ENCODE results near the gene CENPC.

The CENPC gene, protein sequence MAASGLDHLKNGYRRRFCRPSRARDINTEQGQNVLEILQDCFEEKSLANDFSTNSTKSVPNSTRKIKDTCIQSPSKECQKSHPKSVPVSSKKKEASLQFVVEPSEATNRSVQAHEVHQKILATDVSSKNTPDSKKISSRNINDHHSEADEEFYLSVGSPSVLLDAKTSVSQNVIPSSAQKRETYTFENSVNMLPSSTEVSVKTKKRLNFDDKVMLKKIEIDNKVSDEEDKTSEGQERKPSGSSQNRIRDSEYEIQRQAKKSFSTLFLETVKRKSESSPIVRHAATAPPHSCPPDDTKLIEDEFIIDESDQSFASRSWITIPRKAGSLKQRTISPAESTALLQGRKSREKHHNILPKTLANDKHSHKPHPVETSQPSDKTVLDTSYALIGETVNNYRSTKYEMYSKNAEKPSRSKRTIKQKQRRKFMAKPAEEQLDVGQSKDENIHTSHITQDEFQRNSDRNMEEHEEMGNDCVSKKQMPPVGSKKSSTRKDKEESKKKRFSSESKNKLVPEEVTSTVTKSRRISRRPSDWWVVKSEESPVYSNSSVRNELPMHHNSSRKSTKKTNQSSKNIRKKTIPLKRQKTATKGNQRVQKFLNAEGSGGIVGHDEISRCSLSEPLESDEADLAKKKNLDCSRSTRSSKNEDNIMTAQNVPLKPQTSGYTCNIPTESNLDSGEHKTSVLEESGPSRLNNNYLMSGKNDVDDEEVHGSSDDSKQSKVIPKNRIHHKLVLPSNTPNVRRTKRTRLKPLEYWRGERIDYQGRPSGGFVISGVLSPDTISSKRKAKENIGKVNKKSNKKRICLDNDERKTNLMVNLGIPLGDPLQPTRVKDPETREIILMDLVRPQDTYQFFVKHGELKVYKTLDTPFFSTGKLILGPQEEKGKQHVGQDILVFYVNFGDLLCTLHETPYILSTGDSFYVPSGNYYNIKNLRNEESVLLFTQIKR

DNA sequence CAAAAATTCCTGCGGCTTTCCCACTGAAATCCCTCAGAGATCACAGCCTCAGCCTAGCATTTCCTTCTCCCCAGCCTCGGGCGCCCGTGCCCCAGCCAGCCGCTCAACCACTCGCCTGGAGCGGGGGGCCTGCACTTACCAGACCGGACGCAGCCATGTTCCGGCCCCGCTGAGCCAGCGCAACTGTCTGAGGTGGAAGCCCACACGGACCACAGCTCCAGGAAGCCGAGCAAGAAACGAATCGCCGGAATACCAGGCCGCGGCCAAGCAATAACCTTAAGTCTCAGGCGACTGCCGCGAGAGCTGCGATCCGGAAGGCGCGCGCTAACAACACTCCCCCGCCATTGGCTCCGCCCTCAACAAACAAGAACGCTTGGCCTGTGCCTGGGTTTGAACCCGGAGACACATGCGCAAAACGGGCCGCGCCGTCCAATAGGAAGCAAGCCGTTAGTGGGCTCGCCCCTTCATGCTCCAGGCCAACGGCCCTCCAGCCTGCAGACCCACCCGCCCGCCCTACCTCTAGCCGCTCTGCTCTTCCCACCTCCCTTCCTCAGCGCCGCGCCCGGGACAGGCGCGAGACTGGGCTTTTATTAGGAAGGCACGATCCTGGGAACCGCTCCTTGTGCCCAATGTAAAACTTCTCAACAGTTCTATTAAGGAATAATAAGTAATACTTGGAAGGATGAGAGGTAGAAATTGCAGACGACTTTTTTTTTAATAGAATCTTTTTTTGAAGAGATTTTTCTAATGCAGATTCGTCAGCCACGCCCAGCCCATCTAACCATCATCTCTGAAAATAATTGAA is at the start of gene CENPC:
Gene CENPC, minus strand, starts transcription at position 305 of the 805 bp plus-strand sequence. Its CDS starts 148 bp downstream, at position 157.
- Histone ChIP-seq H3K4me3 (ENCODE audit: low read length) (peak within 1 kb of the TSS; percentile 93), H3K4me1 (ENCODE audit: low read length) (peaks cover 9% of the 10 kb centered on the region), H3K9ac (ENCODE audit: low read length) (peak within 1 kb of the TSS; percentile 87), H3K79me2 (ENCODE audit: low read length) (peaks cover 41% of the 10 kb centered on the region), H3K27ac (ENCODE audit: low read length) (peak within 1 kb of the TSS; percentile 81), H3K9me2 (replicated peaks; ENCODE audit: insufficient read depth, low read length) (no peaks in the 10 kb centered on the region), H3K4me2 (ENCODE audit: low read depth, low read length) (peak within 1 kb of the TSS; percentile 63), H4K20me1 (ENCODE audit: insufficient read depth, low read length) (no peaks in the 10 kb centered on the region), H3K36me3 (replicated peaks; ENCODE audit: insufficient read depth, low read length) (no peaks in the 10 kb centered on the region; the same call in none of the 2 replicates), H3K9me3 (replicated peaks; ENCODE audit: insufficient read depth, low read length) (no peaks in the 10 kb centered on the region), H3F3A (ENCODE audit: insufficient read depth, low read length) (peaks cover 12% of the 10 kb centered on the region), H2AFZ (ENCODE audit: low read length) (peak within 1 kb of the TSS; percentile 81), H3K27me3 (replicated peaks; ENCODE audit: insufficient read depth, low read length) (no peaks in the 10 kb centered on the region)
- TF ChIP-seq EZH2 (optimal IDR thresholded peaks at IDR 0.05; ENCODE audit: low read depth, low read length), result no peak
- no peak for TF ChIP-seq EZH2phosphoT487 (IDR thresholded peaks at IDR 0.05; ENCODE audit: low read length)
- TF ChIP-seq, protein P1, sequence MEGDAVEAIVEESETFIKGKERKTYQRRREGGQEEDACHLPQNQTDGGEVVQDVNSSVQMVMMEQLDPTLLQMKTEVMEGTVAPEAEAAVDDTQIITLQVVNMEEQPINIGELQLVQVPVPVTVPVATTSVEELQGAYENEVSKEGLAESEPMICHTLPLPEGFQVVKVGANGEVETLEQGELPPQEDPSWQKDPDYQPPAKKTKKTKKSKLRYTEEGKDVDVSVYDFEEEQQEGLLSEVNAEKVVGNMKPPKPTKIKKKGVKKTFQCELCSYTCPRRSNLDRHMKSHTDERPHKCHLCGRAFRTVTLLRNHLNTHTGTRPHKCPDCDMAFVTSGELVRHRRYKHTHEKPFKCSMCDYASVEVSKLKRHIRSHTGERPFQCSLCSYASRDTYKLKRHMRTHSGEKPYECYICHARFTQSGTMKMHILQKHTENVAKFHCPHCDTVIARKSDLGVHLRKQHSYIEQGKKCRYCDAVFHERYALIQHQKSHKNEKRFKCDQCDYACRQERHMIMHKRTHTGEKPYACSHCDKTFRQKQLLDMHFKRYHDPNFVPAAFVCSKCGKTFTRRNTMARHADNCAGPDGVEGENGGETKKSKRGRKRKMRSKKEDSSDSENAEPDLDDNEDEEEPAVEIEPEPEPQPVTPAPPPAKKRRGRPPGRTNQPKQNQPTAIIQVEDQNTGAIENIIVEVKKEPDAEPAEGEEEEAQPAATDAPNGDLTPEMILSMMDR (IDR thresholded peaks at IDR 0.05; ENCODE audit: low read length), result no peak
- DNase-seq, result peak; percentile 99

GRCh38 chr4:67593741-67594175 is 48.5 kb upstream of the CENPC start:
- H2AFZ ChIP-seq (ENCODE audit: low read length), result no peak overlapping the region
- TF ChIP-seq EZH2 (optimal IDR thresholded peaks at IDR 0.05; ENCODE audit: low read depth, low read length), result no peak
- TF ChIP-seq, protein P1 (IDR thresholded peaks at IDR 0.05; ENCODE audit: low read length), result no peak
- TF ChIP-seq EZH2phosphoT487 (IDR thresholded peaks at IDR 0.05; ENCODE audit: low read length), result no peak

DNA sequence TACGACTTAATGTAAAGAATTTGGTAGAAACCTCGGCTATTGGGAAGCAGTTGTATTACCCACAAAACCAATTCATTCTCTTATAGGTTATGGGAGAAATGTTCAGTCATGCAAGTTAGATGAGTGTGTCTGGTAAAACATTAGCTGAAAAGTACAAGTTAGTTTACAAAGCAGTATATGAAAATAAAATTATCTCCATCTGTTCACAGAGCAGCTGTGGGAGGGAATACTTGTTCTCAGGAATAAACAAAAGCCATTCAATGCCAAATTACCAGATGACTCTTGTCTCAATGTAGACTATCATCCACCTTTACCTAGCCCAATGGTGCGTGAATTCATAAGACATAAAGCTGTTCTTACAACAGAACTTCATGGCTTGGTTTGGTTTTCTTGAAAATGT is 41.9 kb upstream of the CENPC start:
- Histone ChIP-seq H3K36me3 (replicated peaks; ENCODE audit: insufficient read depth, low read length) (no peaks in the 10 kb centered on the region), H3K4me2 (ENCODE audit: low read depth, low read length) (no peak overlapping the region), H4K20me1 (ENCODE audit: insufficient read depth, low read length) (no peaks in the 10 kb centered on the region), H3K4me3 (ENCODE audit: low read length) (no peak overlapping the region), H3K4me1 (ENCODE audit: low read length) (no peaks in the 10 kb centered on the region), H3K27me3 (replicated peaks; ENCODE audit: insufficient read depth, low read length) (no peaks in the 10 kb centered on the region), H3K9me3 (replicated peaks; ENCODE audit: insufficient read depth, low read length) (no peaks in the 10 kb centered on the region), H3F3A (ENCODE audit: insufficient read depth, low read length) (no peaks in the 10 kb centered on the region), H3K9ac (ENCODE audit: low read length) (no peak overlapping the region), H3K27ac (ENCODE audit: low read length) (no peak overlapping the region), H3K9me2 (replicated peaks; ENCODE audit: insufficient read depth, low read length) (no peaks in the 10 kb centered on the region; the same call in 1 of the 2 replicates), H3K79me2 (ENCODE audit: low read length) (no peaks in the 10 kb centered on the region), H2AFZ (ENCODE audit: low read length) (no peak overlapping the region)
- TF ChIP-seq EZH2 (optimal IDR thresholded peaks at IDR 0.05; ENCODE audit: low read depth, low read length) (no peak), EZH2phosphoT487 (IDR thresholded peaks at IDR 0.05; ENCODE audit: low read length) (no peak)
- TF ChIP-seq, protein P1 (IDR thresholded peaks at IDR 0.05; ENCODE audit: low read length), result no peak
- no peak for DNase-seq

More at GRCh38 chr4:67593741-67594175, 48.5 kb upstream of the CENPC start:
- Histone ChIP-seq H3F3A (ENCODE audit: insufficient read depth, low read length) (no peaks in the 10 kb centered on the region), H4K20me1 (ENCODE audit: insufficient read depth, low read length) (no peaks in the 10 kb centered on the region), H3K9me3 (replicated peaks; ENCODE audit: insufficient read depth, low read length) (no peaks in the 10 kb centered on the region), H3K27ac (ENCODE audit: low read length) (no peak overlapping the region), H3K27me3 (replicated peaks; ENCODE audit: insufficient read depth, low read length) (no peaks in the 10 kb centered on the region), H3K4me2 (ENCODE audit: low read depth, low read length) (no peak overlapping the region), H3K9ac (ENCODE audit: low read length) (no peak overlapping the region), H3K4me1 (ENCODE audit: low read length) (no peaks in the 10 kb centered on the region), H3K79me2 (ENCODE audit: low read length) (no peaks in the 10 kb centered on the region), H3K36me3 (replicated peaks; ENCODE audit: insufficient read depth, low read length) (no peaks in the 10 kb centered on the region), H3K9me2 (replicated peaks; ENCODE audit: insufficient read depth, low read length) (no peaks in the 10 kb centered on the region), H3K4me3 (ENCODE audit: low read length) (no peak overlapping the region)
- DNase-seq, result no peak

Measured in MM.1S (cell line).